SK-N-SH treated with all-trans-retinoic acid at 6 μM for 48 hours (cell line): Measurements from ENCODE around the gene COX7A2.

Experiments used
- ATAC-seq: fragments of 200-7000 bp; cut with Tn5 transposase; 3 replicates; pipeline ENCODE4 v1.9.1; 2020; ENCODE audit warnings: mild to moderate bottlenecking, moderate library complexity
- ARNTL ChIP-seq: fragments of 450-650 bp; formaldehyde crosslinking; IDR thresholded peaks from 2 replicates; pipeline ENCODE4 v1.5.0; 2020; ENCODE audit warnings: low read depth, mild to moderate bottlenecking, moderate library complexity, borderline replicate concordance
- BACH2 ChIP-seq: fragments of 250-450 bp; sonication (Bioruptor Pico); IDR thresholded peaks from 2 replicates; pipeline ENCODE4 v1.9.0; 2021; ENCODE audit warnings: mild to moderate bottlenecking, borderline replicate concordance
- CSDC2 ChIP-seq: fragments of 250-450 bp; sonication (Bioruptor Pico); IDR thresholded peaks from 2 replicates; pipeline ENCODE4 v1.5.0; 2020; ENCODE audit warnings: mild to moderate bottlenecking, moderate library complexity
- ESRRG ChIP-seq: fragments of 250-450 bp; sonication (Bioruptor Pico); IDR thresholded peaks from 2 replicates; pipeline ENCODE4 v1.6.1; 2021; ENCODE audit warnings: mild to moderate bottlenecking
- GLIS3 ChIP-seq: fragments of 250-450 bp; sonication (Bioruptor Pico); IDR thresholded peaks from 2 replicates; pipeline ENCODE4 v1.5.0; 2020; ENCODE audit warnings: mild to moderate bottlenecking, moderate library complexity
- ISL1 ChIP-seq: fragments of 250-450 bp; sonication (Bioruptor Pico); IDR thresholded peaks from 2 replicates; pipeline ENCODE4 v2.1.2; 2022; ENCODE audit warnings: mild to moderate bottlenecking, moderate library complexity
- POU6F1 ChIP-seq: fragments of 250-450 bp; sonication (Bioruptor Pico); IDR thresholded peaks from 2 replicates; pipeline ENCODE4 v1.8.0; 2021; ENCODE audit warnings: low read depth, mild to moderate bottlenecking, moderate library complexity, borderline replicate concordance
- PPARA ChIP-seq: fragments of 250-450 bp; sonication (Bioruptor Pico); IDR thresholded peaks from 2 replicates; pipeline ENCODE4 v1.5.0; 2020; ENCODE audit warnings: mild to moderate bottlenecking, borderline replicate concordance
- RARB ChIP-seq: fragments of 250-450 bp; sonication (Bioruptor Pico); IDR thresholded peaks from 2 replicates; pipeline ENCODE4 v1.8.0; 2021; ENCODE audit warnings: mild to moderate bottlenecking, moderate library complexity
- SNAI2 ChIP-seq: fragments of 250-450 bp; sonication (Bioruptor Pico); IDR thresholded peaks from 2 replicates; pipeline ENCODE4 v1.5.0; 2020; ENCODE audit warnings: mild to moderate bottlenecking, moderate library complexity
- TOX ChIP-seq: fragments of 250-450 bp; sonication (Bioruptor Pico); IDR thresholded peaks from 2 replicates; pipeline ENCODE4 v1.8.0; 2021; ENCODE audit warnings: mild to moderate bottlenecking, moderate library complexity, borderline replicate concordance
- ZC3H10 ChIP-seq: fragments of 250-450 bp; sonication (Bioruptor Pico); IDR thresholded peaks from 2 replicates; pipeline ENCODE4 v1.5.1; 2021; ENCODE audit warnings: mild to moderate bottlenecking, moderate library complexity
- ZFP3 ChIP-seq: fragments of 250-450 bp; sonication (Bioruptor Pico); IDR thresholded peaks from 2 replicates; pipeline ENCODE4 v1.5.0; 2020; ENCODE audit warnings: mild to moderate bottlenecking, moderate library complexity
- ZFP30 ChIP-seq: fragments of 450-650 bp; formaldehyde crosslinking; IDR thresholded peaks from 2 replicates; pipeline ENCODE4 v1.5.0; 2022; ENCODE audit warnings: mild to moderate bottlenecking, moderate library complexity
- ZNF70 ChIP-seq: fragments of 450-650 bp; formaldehyde crosslinking; IDR thresholded peaks from 2 replicates; pipeline ENCODE4 v1.5.0; 2020; ENCODE audit warnings: mild to moderate bottlenecking, moderate library complexity
- ZNF8 ChIP-seq: fragments of 450-650 bp; formaldehyde crosslinking; IDR thresholded peaks from 2 replicates; pipeline ENCODE4 v1.5.0; 2020; ENCODE audit warnings: mild to moderate bottlenecking, moderate library complexity
- TF ChIP-seq, protein P1 (sequence below): fragments of 250-450 bp; sonication (Bioruptor Pico); IDR thresholded peaks from 2 replicates; pipeline ENCODE4 v1.5.0; 2020; ENCODE audit warnings: mild to moderate bottlenecking, moderate library complexity
- TF ChIP-seq, protein P2 (sequence below): fragments of 250-450 bp; sonication (Bioruptor Pico); IDR thresholded peaks from 2 replicates; pipeline ENCODE4 v1.5.1; 2020; ENCODE audit warnings: low read depth, mild to moderate bottlenecking, moderate library complexity
- TF ChIP-seq, protein P3 (sequence below): fragments of 250-450 bp; sonication (Bioruptor Pico); IDR thresholded peaks from 2 replicates; pipeline ENCODE4 v1.5.1; 2021; ENCODE audit warnings: mild to moderate bottlenecking, moderate library complexity

Gene COX7A2

GRCh38 chr6:75208298-75209183 is 35.1 kb downstream of the COX7A2 start:
- TF ChIP-seq RARB (CRISPR knock-in tag) (no peak), ZC3H10 (no peak), POU6F1 (CRISPR knock-in tag) (no peak), GLIS3 (CRISPR knock-in tag) (no peak), ESRRG (CRISPR knock-in tag) (no peak), ZNF8 (CRISPR knock-in tag) (no peak), TOX (no peak)
- TF ChIP-seq, protein P1, sequence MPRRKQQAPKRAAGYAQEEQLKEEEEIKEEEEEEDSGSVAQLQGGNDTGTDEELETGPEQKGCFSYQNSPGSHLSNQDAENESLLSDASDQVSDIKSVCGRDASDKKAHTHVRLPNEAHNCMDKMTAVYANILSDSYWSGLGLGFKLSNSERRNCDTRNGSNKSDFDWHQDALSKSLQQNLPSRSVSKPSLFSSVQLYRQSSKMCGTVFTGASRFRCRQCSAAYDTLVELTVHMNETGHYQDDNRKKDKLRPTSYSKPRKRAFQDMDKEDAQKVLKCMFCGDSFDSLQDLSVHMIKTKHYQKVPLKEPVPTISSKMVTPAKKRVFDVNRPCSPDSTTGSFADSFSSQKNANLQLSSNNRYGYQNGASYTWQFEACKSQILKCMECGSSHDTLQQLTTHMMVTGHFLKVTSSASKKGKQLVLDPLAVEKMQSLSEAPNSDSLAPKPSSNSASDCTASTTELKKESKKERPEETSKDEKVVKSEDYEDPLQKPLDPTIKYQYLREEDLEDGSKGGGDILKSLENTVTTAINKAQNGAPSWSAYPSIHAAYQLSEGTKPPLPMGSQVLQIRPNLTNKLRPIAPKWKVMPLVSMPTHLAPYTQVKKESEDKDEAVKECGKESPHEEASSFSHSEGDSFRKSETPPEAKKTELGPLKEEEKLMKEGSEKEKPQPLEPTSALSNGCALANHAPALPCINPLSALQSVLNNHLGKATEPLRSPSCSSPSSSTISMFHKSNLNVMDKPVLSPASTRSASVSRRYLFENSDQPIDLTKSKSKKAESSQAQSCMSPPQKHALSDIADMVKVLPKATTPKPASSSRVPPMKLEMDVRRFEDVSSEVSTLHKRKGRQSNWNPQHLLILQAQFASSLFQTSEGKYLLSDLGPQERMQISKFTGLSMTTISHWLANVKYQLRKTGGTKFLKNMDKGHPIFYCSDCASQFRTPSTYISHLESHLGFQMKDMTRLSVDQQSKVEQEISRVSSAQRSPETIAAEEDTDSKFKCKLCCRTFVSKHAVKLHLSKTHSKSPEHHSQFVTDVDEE: no peak
- TF ChIP-seq, protein P2, sequence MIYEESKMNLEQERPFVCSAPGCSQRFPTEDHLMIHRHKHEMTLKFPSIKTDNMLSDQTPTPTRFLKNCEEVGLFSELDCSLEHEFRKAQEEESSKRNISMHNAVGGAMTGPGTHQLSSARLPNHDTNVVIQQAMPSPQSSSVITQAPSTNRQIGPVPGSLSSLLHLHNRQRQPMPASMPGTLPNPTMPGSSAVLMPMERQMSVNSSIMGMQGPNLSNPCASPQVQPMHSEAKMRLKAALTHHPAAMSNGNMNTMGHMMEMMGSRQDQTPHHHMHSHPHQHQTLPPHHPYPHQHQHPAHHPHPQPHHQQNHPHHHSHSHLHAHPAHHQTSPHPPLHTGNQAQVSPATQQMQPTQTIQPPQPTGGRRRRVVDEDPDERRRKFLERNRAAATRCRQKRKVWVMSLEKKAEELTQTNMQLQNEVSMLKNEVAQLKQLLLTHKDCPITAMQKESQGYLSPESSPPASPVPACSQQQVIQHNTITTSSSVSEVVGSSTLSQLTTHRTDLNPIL: no peak
- TF ChIP-seq, protein P3, sequence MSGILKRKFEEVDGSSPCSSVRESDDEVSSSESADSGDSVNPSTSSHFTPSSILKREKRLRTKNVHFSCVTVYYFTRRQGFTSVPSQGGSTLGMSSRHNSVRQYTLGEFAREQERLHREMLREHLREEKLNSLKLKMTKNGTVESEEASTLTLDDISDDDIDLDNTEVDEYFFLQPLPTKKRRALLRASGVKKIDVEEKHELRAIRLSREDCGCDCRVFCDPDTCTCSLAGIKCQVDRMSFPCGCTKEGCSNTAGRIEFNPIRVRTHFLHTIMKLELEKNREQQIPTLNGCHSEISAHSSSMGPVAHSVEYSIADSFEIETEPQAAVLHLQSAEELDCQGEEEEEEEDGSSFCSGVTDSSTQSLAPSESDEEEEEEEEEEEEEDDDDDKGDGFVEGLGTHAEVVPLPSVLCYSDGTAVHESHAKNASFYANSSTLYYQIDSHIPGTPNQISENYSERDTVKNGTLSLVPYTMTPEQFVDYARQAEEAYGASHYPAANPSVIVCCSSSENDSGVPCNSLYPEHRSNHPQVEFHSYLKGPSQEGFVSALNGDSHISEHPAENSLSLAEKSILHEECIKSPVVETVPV (CRISPR knock-in tag): no peak
- peak; percentile 87 for ATAC-seq

DNA sequence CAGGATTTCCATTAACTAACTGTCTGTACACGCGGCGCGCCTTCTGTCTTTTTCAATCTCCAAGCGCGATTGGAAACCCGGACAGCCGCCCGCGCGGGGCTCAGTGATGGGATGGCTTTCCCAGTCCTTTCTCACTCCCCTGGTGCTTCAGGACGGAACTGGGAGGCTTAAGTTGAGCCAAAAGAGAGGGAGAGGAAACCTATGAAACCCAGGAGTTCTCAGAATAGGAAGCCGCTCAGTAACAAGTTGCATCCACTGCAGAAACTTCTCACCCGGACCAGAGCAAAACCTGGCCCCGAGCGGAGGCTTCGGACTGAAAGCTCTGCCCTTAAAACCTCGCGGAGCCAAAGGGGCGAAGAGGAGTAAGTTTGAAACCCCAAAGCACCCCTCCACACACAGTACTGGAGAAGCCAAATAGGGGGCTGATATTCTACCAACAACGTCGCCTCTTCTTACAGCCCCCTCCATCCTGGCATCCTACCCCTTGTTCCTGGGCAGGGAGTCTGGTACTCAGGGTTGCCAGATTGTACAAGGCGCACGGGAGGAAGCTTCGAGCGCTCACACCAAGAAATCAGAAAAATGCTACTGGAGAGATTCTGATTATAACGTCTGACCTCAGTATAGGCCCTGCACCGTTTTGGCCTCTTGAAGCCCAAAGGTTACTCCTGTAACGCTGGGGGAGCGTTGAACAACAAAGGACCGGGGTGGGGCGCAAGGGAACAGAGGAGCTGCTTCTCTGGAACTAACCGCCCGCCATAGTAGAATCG is 36.8 kb downstream of the COX7A2 start:
- no peak for ATAC-seq
- TF ChIP-seq ISL1 (CRISPR knock-in tag) (no peak), PPARA (CRISPR knock-in tag) (no peak), ZFP30 (CRISPR knock-in tag) (no peak), CSDC2 (CRISPR knock-in tag) (no peak), RARB (CRISPR knock-in tag) (no peak), SNAI2 (no peak), BACH2 (CRISPR knock-in tag) (no peak), TOX (no peak), ARNTL (CRISPR knock-in tag) (no peak), ZNF70 (CRISPR knock-in tag) (no peak), ZFP3 (CRISPR knock-in tag) (no peak), ZC3H10 (no peak)
- TF ChIP-seq, protein P1: no peak
